Measurements from ENCODE around the gene NHSL1.

NHSL1 gene

GRCh38 chr6:138523347-138524210 is 24.3 kb upstream of the NHSL1 start:
- no peak for TF ChIP-seq CTCF (IDR thresholded peaks at IDR 0.05; ENCODE audit: low read depth, low read length)
- no peak overlapping the region for H3K4me3 ChIP-seq (ENCODE audit: low read depth, low read length)

GRCh38 chr6:138522611-138523010 is 23.3 kb upstream of the NHSL1 start:
- no peak for TF ChIP-seq CTCF (IDR thresholded peaks at IDR 0.05; ENCODE audit: low read depth, low read length)

GRCh38 chr6:138521790-138522189 is 22.5 kb upstream of the NHSL1 start:
- no peak overlapping the region for H3K4me3 ChIP-seq (ENCODE audit: low read depth, low read length)
- no peak for TF ChIP-seq CTCF (IDR thresholded peaks at IDR 0.05; ENCODE audit: low read depth, low read length)

More at GRCh38 chr6:138522611-138523010, 23.3 kb upstream of the NHSL1 start:
- no peak overlapping the region for H3K4me3 ChIP-seq (ENCODE audit: low read depth, low read length)

- no peak overlapping the region for H3K4me3 ChIP-seq (ENCODE audit: low read depth, low read length)
- no peak for TF ChIP-seq CTCF (IDR thresholded peaks at IDR 0.05; ENCODE audit: low read depth, low read length)
Measured at GRCh38 chr6:138520463-138520862, 21.2 kb upstream of the NHSL1 start.

- no peak overlapping the region for H3K4me3 ChIP-seq (ENCODE audit: low read depth, low read length)
- no peak for TF ChIP-seq CTCF (IDR thresholded peaks at IDR 0.05; ENCODE audit: low read depth, low read length)
Measured at GRCh38 chr6:138518054-138518453, 18.8 kb upstream of the NHSL1 start.

- peak; percentile 60 for TF ChIP-seq CTCF (IDR thresholded peaks at IDR 0.05; ENCODE audit: low read depth, low read length)
- no peak overlapping the region for H3K4me3 ChIP-seq (ENCODE audit: low read depth, low read length)
Measured at GRCh38 chr6:138517635-138518034, 18.3 kb upstream of the NHSL1 start.

- H3K4me3 ChIP-seq (ENCODE audit: low read depth, low read length) = no peak overlapping the region
- TF ChIP-seq CTCF (IDR thresholded peaks at IDR 0.05; ENCODE audit: low read depth, low read length) = no peak
Measured at GRCh38 chr6:138515657-138516248, 16.5 kb upstream of the NHSL1 start.

Data from WI38 (cell line).